Measurements from ENCODE around the gene NPSR1.

DNA sequence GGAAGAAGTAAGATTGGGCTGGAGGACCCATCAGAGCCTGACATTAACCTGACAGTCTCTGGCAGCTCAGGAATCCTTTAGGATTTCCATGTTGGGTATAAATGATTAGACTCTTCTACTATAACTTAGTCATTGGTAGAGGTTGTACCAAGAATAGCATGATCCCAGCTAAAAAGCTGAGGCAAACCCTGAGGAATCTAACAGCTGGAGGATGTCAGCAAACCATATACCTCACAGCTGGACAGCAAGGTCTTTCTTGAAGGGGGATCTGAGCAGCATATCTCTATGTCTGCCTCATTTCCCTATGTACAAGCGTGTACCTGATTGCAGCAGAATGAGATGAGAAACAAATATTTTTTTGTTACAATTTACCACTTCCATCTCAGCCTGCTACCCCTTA lies 103.2 kb downstream of the NPSR1 start:
- TF ChIP-seq, protein P1, sequence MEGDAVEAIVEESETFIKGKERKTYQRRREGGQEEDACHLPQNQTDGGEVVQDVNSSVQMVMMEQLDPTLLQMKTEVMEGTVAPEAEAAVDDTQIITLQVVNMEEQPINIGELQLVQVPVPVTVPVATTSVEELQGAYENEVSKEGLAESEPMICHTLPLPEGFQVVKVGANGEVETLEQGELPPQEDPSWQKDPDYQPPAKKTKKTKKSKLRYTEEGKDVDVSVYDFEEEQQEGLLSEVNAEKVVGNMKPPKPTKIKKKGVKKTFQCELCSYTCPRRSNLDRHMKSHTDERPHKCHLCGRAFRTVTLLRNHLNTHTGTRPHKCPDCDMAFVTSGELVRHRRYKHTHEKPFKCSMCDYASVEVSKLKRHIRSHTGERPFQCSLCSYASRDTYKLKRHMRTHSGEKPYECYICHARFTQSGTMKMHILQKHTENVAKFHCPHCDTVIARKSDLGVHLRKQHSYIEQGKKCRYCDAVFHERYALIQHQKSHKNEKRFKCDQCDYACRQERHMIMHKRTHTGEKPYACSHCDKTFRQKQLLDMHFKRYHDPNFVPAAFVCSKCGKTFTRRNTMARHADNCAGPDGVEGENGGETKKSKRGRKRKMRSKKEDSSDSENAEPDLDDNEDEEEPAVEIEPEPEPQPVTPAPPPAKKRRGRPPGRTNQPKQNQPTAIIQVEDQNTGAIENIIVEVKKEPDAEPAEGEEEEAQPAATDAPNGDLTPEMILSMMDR (IDR thresholded peaks at IDR 0.05) = no peak
- TF ChIP-seq POLR2A (IDR thresholded peaks at IDR 0.05) = no peak

Data from uterus (tissue), 2 donors.